GM12873 (cell line): ENCODE measurements around the gene OLAH.

Experiments
- TF ChIP-seq, protein P1 (sequence below): IDR thresholded peaks from 2 replicates; pipeline ENCODE4 v1.5.1; 2012; ENCODE audit warnings: low read depth, mild to moderate bottlenecking, moderate library complexity, low read length, control low read depth; ENCODE audit not compliant: insufficient read depth; ENCODE audit errors: missing control alignments

Gene OLAH

DNA sequence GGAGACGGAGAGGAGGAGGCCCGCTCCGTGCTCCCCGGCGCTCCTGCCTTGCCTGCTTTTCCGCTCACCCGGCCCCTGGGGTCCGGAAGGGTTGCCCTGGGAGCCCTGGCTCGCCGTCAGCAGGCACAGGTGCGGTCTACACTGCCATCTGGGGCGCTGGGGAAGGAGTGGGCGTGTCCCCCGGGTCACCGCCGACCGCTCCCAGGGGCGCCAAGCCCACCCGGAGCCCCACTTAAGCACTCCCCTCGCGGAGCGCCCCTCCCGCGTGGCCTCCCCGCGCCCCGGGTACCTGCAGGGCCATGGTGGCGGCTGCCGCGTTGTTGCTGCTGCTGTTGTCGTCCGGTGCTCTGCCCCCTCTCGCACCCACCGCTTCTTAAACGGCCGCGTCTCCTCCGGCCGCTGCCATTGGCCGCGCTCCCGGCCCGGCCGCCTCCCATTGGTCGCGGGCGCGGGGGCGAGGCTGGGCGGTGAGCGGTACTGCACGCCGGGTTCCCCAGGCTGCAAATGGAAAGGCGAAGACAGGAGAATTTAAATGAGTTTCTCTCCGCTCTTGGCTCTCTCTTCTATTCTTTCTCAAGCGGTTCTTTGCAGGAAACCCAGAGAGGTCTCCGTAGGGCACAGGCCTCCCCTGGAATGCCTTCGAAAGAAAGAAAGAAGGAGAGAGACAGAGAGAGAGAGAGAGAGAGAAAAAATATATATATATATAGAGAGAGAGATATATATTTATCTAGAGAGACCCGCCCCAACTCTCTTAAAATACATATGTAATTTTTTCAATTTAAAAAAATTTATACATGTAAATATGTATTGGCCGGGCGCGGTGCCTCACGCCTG is 44.9 kb downstream of the OLAH start, which contains the start of gene ACBD7:
ACBD7 (minus strand) TSS at position 349 of the 834 bp plus-strand sequence; CDS start at position 301, 48 bp downstream.
- TF ChIP-seq, protein P1, sequence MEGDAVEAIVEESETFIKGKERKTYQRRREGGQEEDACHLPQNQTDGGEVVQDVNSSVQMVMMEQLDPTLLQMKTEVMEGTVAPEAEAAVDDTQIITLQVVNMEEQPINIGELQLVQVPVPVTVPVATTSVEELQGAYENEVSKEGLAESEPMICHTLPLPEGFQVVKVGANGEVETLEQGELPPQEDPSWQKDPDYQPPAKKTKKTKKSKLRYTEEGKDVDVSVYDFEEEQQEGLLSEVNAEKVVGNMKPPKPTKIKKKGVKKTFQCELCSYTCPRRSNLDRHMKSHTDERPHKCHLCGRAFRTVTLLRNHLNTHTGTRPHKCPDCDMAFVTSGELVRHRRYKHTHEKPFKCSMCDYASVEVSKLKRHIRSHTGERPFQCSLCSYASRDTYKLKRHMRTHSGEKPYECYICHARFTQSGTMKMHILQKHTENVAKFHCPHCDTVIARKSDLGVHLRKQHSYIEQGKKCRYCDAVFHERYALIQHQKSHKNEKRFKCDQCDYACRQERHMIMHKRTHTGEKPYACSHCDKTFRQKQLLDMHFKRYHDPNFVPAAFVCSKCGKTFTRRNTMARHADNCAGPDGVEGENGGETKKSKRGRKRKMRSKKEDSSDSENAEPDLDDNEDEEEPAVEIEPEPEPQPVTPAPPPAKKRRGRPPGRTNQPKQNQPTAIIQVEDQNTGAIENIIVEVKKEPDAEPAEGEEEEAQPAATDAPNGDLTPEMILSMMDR: peak; percentile 27

DNA sequence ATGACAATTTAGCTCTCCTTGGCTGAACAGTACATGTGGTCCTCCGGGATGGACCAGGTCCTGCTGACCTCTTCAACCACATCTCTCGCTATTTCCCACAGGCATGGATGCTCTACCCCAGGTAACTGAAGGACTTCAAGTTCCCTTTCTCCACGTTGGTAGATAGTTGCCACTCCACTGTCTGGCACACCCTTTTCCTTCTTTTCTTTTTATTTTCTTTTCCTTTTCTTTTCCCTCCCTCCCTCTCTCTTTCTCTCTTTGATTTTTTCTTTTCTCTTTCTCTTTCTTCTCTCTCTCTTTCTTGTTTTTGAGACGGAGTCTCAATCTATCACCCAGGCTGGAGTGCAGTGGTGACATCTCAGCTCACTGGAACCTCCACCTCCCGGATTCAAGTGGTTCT is 47.7 kb downstream of the OLAH start:
- TF ChIP-seq, protein P1: no peak

DNA sequence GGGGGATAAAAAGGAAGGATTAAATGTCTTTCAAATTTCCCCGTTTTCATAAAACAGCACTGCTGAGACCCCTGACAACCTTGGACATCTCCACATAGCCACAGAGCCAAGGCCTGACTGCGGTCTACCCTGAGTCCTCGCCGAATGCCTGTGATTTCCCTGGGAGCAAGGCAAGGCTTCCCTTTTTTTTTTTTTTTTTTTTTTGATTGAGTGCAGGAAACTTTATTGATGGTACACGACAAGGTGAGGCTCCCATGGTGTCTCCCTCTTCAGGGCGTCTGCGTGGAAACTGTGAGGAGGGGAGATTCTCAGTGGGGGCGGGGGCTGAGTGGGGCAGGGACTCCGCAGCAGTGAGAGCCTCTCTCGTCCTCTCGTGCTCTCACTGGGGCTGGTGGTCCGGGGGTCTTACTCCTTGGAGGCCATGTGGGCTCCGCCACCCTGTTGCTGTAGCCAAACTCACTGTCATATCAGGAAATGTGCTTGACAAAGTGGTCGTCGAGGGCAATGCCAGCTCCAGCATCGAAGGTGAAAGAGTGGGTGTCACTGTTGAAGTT is 49.2 kb downstream of the OLAH start:
- TF ChIP-seq, protein P1: no peak

DNA sequence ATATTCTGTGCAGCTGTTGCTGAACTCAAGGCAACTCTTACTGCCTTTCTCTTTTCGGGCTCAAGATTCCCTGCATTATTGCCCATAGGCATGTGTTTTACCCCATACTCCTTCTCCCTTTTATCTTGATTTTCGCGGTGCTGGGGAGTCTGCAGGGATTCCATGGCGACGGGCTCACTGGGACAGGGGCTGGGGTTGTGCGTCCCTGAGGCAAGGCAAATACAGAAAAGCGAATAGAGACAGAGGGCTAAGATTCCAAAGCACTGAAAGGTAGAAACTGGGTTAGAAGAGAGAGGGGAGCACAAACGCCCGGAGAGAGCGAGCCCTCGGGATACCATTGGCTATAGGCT is 52.9 kb downstream of the OLAH start:
- TF ChIP-seq, protein P1: no peak

DNA sequence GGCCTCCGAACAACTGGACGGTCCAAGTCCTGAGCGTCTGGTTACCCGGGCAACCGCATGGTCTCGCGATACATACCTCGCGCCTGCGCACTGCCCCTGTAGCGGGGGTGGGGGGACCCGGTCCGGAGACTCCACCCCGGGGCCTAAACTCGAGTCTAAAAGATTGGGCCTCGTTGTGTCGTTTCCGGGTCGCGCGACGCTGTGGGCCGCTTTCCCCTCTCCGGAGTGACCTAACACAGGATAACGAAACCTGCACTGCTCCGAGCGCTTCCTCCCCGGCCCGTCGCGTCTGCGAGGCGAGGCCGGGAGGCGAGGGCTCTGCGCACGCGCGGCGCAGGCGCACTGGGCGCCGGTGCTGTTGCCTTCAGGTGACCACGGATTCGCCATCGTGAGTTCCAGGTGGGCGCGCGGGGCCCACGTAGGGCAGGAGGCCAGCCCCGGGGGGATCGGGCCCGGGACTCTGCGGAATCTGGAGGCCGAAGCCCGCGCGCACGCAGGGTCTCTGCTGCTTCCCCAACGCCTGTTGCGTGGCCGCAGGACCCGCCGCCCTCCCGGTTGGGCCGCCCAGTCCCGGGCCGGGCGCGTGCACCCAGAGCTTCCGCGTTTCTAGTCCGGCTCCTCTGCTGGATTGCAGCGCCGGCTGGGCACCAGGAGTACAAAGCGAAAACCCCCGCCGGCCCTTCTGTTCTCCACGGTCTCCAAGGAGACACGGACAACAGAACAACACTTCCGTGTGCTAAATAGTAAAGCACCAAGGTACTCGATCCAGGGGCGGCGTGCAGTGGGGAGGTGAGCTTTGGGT is 53.5 kb downstream of the OLAH start, which contains the start of gene RPP38:
RPP38 (plus strand) TSS at position 345 of the 802 bp plus-strand sequence. CDS start 5,960 bp downstream, outside the sequence.
- TF ChIP-seq, protein P1: no peak

DNA sequence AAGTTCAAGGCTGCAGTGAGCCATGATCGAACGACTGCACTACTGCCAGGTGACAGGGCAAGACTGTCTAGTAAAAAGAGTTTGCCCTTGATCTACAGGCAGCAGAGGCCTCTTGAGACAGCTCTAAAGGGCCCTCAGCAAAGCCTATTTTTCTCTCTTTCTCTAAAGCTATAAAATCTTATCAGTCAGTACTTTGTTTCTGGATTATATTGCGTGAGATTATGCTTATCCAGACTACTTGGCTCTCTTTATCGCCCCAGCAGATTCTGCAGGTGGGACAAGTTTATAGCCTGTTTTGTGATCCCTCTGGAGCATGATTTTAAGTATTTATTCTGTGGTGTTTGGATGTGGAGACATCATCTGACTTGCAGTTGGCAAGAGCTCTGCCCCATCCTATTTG is 56.1 kb downstream of the OLAH start:
- TF ChIP-seq, protein P1: no peak

DNA sequence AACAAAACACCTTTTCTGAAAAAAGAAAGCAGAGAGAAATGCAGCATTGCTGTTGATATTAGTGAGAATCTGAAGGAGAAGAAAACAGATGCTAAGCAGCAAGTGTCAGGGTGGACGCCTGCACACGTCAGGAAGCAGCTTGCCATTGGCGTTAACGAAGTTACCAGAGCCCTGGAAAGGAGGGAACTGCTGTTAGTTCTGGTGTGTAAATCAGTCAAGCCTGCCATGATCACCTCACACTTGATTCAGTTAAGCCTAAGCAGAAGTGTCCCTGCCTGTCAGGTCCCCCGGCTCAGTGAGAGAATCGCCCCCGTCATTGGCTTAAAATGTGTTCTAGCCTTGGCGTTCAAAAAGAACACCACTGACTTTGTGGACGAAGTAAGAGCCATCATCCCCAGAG is 59.8 kb downstream of the OLAH start:
- TF ChIP-seq, protein P1: no peak
